Neural cell (in vitro differentiated cells): ENCODE data around the gene TAGLN2.

Experiments used
- EP300 ChIP-seq: fragments of 450-650 bp; conservative IDR thresholded peaks from 2 replicates; pipeline ENCODE4 v1.6.1; 2014; ENCODE audit warnings: antibody characterized with exemption, mild to moderate bottlenecking, moderate library complexity; ENCODE audit not compliant: poor library complexity, severe bottlenecking
- EZH2 ChIP-seq: fragments of 200-600, 300-800 bp; shearing (Covaris generic), sonication (generic); IDR thresholded peaks from 2 replicates; pipeline ENCODE4 v1.6.1; 2014; ENCODE audit warnings: antibody characterized with exemption, low read length, borderline replicate concordance, mild to moderate bottlenecking; ENCODE audit not compliant: insufficient read depth, poor library complexity, severe bottlenecking
- MXI1 ChIP-seq: fragments of 450-650 bp; conservative IDR thresholded peaks from 2 replicates; pipeline ENCODE4 v1.6.1; 2014; ENCODE audit warnings: antibody characterized with exemption, mild to moderate bottlenecking; ENCODE audit not compliant: poor library complexity, severe bottlenecking
- POLR2AphosphoS5 ChIP-seq: IDR thresholded peaks from 2 replicates; pipeline ENCODE4 v1.6.1; 2012
- RAD21 ChIP-seq: fragments of 450-650 bp; conservative IDR thresholded peaks from 2 replicates; pipeline ENCODE4 v1.6.1; 2014; ENCODE audit warnings: antibody characterized with exemption, mild to moderate bottlenecking, moderate library complexity
- SMC3 ChIP-seq: fragments of 450-650 bp; conservative IDR thresholded peaks from 2 replicates; pipeline ENCODE4 v1.6.1; 2014; ENCODE audit warnings: antibody characterized with exemption, mild to moderate bottlenecking, moderate library complexity; ENCODE audit not compliant: poor library complexity
- TAF1 ChIP-seq: IDR thresholded peaks from 2 replicates; pipeline ENCODE4 v1.6.1; 2012; ENCODE audit warnings: low read depth
- TF ChIP-seq, protein P1 (sequence below): fragments of 450-650 bp; IDR thresholded peaks from 2 replicates; pipeline ENCODE4 v1.5.1; 2014; ENCODE audit warnings: antibody characterized with exemption, mild to moderate bottlenecking, moderate library complexity; ENCODE audit not compliant: poor library complexity, severe bottlenecking
- TF ChIP-seq, protein P2 (sequence below): IDR thresholded peaks from 2 replicates; pipeline ENCODE4 v1.6.1; 2012; ENCODE audit warnings: borderline replicate concordance

DNA sequence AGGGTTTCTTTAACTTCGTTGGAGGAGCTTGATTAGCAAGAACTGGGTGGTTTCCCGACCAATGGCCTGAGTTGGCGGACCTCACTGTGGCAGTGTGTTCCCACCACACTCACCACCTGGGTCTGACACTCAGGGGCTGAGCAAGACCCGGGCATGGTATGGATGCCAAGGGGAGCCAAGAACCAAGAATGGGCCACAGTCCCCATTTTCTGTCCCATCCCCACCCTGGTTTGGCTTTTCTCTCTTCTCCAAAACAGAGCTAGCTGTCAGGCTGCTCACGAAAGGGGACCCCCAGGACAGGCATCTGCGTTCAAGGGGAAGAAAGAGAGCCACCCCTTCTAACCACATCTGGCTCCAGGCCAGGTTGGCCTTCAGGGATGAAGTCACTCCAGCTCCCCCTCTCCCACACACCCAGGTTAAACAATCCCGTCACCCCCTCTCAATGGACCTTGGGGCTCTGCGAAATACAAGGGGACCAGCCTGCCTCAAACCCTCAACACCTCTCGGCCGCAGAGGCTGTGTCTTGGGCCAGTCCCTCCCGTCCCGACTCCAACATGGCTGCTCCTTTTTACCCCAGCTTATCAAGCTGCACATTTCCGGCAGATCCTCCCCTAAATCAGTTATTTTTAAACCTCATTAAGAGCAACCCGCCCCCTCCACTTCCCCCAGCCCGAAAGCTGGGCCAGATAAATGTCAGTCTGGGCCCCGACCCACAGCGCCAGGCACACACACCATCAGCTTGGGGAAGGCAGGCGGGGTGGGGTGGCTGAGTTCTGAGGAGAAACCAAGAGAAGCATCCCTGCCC lies 3.4 kb downstream of the TAGLN2 start:
- TF ChIP-seq, protein P1, sequence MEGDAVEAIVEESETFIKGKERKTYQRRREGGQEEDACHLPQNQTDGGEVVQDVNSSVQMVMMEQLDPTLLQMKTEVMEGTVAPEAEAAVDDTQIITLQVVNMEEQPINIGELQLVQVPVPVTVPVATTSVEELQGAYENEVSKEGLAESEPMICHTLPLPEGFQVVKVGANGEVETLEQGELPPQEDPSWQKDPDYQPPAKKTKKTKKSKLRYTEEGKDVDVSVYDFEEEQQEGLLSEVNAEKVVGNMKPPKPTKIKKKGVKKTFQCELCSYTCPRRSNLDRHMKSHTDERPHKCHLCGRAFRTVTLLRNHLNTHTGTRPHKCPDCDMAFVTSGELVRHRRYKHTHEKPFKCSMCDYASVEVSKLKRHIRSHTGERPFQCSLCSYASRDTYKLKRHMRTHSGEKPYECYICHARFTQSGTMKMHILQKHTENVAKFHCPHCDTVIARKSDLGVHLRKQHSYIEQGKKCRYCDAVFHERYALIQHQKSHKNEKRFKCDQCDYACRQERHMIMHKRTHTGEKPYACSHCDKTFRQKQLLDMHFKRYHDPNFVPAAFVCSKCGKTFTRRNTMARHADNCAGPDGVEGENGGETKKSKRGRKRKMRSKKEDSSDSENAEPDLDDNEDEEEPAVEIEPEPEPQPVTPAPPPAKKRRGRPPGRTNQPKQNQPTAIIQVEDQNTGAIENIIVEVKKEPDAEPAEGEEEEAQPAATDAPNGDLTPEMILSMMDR = no peak
- TF ChIP-seq EZH2 = no peak
- no peak for TF ChIP-seq TAF1
- TF ChIP-seq, protein P2, sequence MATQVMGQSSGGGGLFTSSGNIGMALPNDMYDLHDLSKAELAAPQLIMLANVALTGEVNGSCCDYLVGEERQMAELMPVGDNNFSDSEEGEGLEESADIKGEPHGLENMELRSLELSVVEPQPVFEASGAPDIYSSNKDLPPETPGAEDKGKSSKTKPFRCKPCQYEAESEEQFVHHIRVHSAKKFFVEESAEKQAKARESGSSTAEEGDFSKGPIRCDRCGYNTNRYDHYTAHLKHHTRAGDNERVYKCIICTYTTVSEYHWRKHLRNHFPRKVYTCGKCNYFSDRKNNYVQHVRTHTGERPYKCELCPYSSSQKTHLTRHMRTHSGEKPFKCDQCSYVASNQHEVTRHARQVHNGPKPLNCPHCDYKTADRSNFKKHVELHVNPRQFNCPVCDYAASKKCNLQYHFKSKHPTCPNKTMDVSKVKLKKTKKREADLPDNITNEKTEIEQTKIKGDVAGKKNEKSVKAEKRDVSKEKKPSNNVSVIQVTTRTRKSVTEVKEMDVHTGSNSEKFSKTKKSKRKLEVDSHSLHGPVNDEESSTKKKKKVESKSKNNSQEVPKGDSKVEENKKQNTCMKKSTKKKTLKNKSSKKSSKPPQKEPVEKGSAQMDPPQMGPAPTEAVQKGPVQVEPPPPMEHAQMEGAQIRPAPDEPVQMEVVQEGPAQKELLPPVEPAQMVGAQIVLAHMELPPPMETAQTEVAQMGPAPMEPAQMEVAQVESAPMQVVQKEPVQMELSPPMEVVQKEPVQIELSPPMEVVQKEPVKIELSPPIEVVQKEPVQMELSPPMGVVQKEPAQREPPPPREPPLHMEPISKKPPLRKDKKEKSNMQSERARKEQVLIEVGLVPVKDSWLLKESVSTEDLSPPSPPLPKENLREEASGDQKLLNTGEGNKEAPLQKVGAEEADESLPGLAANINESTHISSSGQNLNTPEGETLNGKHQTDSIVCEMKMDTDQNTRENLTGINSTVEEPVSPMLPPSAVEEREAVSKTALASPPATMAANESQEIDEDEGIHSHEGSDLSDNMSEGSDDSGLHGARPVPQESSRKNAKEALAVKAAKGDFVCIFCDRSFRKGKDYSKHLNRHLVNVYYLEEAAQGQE = no peak
- no peak for TF ChIP-seq POLR2AphosphoS5
- no peak for TF ChIP-seq EP300
- no peak for TF ChIP-seq SMC3
- TF ChIP-seq RAD21 = no peak
- no peak for TF ChIP-seq MXI1
